H1 (cell line): Measurements from ENCODE around the gene POP7. TPM values are rescaled to one million over a fixed set of nuclear protein-coding genes. Genes with fewer than 3 reads are reported as not detected.

Experiments used
- CBX5 ChIP-seq: fragments of 300-800, 300-1000 bp; sonication (generic); IDR thresholded peaks from 2 replicates; pipeline ENCODE4 v1.7.1; 2016; ENCODE audit warnings: antibody characterized with exemption, low read length, low read depth
- GTF2F1 ChIP-seq: IDR thresholded peaks from 2 replicates; pipeline ENCODE4 v1.6.1; 2012; ENCODE audit warnings: low read depth, low read length, improper control_type of control experiment, borderline replicate concordance
- PHF8 ChIP-seq: fragments of 200-600 bp; sonication (generic); conservative IDR thresholded peaks from 2 replicates; pipeline ENCODE4 v1.7.1; 2012; ENCODE audit warnings: low read depth, mild to moderate bottlenecking, inconsistent platforms, low read length, moderate library complexity
- RFX5 ChIP-seq: IDR thresholded peaks from 2 replicates; pipeline ENCODE4 v1.6.1; 2011; ENCODE audit warnings: low read depth, low read length, improper control_type of control experiment, borderline replicate concordance
- RXRA ChIP-seq: IDR thresholded peaks from 2 replicates; pipeline ENCODE4 v1.6.1; 2011; ENCODE audit warnings: low read depth, mild to moderate bottlenecking, low read length, moderate library complexity; ENCODE audit not compliant: insufficient read depth
- SIRT6 ChIP-seq: IDR thresholded peaks from one replicate; pipeline ENCODE4 v1.7.1; 2012; ENCODE audit warnings: low read length, inconsistent platforms
- SP2 ChIP-seq: IDR thresholded peaks from 2 replicates; pipeline ENCODE4 v1.6.1; 2012; ENCODE audit warnings: mild to moderate bottlenecking, low read length, inconsistent platforms
- TAF1 ChIP-seq: IDR thresholded peaks from 2 replicates; pipeline ENCODE4 v1.6.1; 2011; ENCODE audit warnings: mild to moderate bottlenecking, low read depth, low read length
- TCF12 ChIP-seq: IDR thresholded peaks from 2 replicates; pipeline ENCODE4 v1.6.1; 2011; ENCODE audit warnings: low read depth, mild to moderate bottlenecking, low read length
- YY1 ChIP-seq: IDR thresholded peaks from 2 replicates; pipeline ENCODE4 v1.6.1; 2011; ENCODE audit warnings: low read depth, mild to moderate bottlenecking, low read length
- polyA plus RNA-seq, 7 experiments: library from polyadenylated mRNA; depleted of rRNA in 3 of 7; stranded (reverse) in 5 of 7; unstranded in 2 of 7; fragments of >200 nt in 5 of 7; fragments of 200-250 nt in 2 of 7; gene quantifications; 1 replicate in 5 of 7; 2 replicates in 1 of 7; 4 replicates in 1 of 7; pipeline versions ENCODE4 v1.2.1 to v1.2.3, GENCODE V29; 2011 to 2013; ENCODE audit warnings: missing spikeins in 2 of 7, mixed read lengths in 2 of 7
- total RNA-seq: library from RNA; stranded (reverse); fragmentation: NEBNext Ultra II Directional; extraction: Animal tissue kit (Norgen Biotek cat#: 25700); gene quantifications from 2 replicates; pipeline ENCODE4 v1.2.1, GENCODE V29; 2021
- TF ChIP-seq, protein P1 (sequence below): IDR thresholded peaks from 2 replicates; pipeline ENCODE4 v1.6.1; 2011; ENCODE audit warnings: low read length, improper control_type of control experiment
- TF ChIP-seq, protein P2 (sequence below): fragments of 300-600 bp; sonication (generic); IDR thresholded peaks from 2 replicates; pipeline ENCODE4 v1.7.1; 2012; ENCODE audit warnings: low read length, moderate library complexity, mild to moderate bottlenecking, inconsistent platforms; ENCODE audit not compliant: insufficient replicate concordance

POP7 gene
- total and polyA plus RNA-seq, 2 of the 8 experiments (the other 6 are each of a cell fraction or from before 2014, with no cell fraction given) = 92.5 to 135 TPM

DNA sequence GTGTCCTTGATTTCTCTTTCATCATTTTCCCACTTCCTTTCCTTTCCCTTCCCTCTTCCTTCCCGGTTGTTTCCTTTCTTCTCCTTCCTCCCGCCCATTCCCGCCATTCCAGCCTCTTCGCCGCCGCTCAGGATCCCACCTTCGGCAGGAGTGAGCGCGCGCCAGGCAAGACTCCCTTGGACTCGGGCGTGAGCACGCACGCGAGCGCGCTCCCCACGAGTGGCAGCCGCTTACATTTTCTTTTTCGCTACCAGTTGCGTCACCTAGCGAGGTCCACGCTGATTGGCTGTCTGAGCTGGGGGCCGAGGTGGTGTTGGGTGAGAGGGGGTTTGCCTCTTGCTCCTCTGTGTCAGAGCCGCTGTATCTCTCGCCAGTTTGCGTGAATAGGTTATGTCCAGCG lies 39.3 kb downstream of the POP7 start (continued):
- TF ChIP-seq PHF8 (no peak), TAF1 (peak; percentile 20; the same call in 1 of the 2 replicates), CBX5 (no peak), SIRT6 (no peak), GTF2F1 (no peak), RFX5 (peak; percentile 72), YY1 (no peak), SP2 (no peak), RXRA (no peak), TCF12 (no peak)
- TF ChIP-seq, protein P1, sequence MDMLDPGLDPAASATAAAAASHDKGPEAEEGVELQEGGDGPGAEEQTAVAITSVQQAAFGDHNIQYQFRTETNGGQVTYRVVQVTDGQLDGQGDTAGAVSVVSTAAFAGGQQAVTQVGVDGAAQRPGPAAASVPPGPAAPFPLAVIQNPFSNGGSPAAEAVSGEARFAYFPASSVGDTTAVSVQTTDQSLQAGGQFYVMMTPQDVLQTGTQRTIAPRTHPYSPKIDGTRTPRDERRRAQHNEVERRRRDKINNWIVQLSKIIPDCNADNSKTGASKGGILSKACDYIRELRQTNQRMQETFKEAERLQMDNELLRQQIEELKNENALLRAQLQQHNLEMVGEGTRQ = no peak
- TF ChIP-seq, protein P2, sequence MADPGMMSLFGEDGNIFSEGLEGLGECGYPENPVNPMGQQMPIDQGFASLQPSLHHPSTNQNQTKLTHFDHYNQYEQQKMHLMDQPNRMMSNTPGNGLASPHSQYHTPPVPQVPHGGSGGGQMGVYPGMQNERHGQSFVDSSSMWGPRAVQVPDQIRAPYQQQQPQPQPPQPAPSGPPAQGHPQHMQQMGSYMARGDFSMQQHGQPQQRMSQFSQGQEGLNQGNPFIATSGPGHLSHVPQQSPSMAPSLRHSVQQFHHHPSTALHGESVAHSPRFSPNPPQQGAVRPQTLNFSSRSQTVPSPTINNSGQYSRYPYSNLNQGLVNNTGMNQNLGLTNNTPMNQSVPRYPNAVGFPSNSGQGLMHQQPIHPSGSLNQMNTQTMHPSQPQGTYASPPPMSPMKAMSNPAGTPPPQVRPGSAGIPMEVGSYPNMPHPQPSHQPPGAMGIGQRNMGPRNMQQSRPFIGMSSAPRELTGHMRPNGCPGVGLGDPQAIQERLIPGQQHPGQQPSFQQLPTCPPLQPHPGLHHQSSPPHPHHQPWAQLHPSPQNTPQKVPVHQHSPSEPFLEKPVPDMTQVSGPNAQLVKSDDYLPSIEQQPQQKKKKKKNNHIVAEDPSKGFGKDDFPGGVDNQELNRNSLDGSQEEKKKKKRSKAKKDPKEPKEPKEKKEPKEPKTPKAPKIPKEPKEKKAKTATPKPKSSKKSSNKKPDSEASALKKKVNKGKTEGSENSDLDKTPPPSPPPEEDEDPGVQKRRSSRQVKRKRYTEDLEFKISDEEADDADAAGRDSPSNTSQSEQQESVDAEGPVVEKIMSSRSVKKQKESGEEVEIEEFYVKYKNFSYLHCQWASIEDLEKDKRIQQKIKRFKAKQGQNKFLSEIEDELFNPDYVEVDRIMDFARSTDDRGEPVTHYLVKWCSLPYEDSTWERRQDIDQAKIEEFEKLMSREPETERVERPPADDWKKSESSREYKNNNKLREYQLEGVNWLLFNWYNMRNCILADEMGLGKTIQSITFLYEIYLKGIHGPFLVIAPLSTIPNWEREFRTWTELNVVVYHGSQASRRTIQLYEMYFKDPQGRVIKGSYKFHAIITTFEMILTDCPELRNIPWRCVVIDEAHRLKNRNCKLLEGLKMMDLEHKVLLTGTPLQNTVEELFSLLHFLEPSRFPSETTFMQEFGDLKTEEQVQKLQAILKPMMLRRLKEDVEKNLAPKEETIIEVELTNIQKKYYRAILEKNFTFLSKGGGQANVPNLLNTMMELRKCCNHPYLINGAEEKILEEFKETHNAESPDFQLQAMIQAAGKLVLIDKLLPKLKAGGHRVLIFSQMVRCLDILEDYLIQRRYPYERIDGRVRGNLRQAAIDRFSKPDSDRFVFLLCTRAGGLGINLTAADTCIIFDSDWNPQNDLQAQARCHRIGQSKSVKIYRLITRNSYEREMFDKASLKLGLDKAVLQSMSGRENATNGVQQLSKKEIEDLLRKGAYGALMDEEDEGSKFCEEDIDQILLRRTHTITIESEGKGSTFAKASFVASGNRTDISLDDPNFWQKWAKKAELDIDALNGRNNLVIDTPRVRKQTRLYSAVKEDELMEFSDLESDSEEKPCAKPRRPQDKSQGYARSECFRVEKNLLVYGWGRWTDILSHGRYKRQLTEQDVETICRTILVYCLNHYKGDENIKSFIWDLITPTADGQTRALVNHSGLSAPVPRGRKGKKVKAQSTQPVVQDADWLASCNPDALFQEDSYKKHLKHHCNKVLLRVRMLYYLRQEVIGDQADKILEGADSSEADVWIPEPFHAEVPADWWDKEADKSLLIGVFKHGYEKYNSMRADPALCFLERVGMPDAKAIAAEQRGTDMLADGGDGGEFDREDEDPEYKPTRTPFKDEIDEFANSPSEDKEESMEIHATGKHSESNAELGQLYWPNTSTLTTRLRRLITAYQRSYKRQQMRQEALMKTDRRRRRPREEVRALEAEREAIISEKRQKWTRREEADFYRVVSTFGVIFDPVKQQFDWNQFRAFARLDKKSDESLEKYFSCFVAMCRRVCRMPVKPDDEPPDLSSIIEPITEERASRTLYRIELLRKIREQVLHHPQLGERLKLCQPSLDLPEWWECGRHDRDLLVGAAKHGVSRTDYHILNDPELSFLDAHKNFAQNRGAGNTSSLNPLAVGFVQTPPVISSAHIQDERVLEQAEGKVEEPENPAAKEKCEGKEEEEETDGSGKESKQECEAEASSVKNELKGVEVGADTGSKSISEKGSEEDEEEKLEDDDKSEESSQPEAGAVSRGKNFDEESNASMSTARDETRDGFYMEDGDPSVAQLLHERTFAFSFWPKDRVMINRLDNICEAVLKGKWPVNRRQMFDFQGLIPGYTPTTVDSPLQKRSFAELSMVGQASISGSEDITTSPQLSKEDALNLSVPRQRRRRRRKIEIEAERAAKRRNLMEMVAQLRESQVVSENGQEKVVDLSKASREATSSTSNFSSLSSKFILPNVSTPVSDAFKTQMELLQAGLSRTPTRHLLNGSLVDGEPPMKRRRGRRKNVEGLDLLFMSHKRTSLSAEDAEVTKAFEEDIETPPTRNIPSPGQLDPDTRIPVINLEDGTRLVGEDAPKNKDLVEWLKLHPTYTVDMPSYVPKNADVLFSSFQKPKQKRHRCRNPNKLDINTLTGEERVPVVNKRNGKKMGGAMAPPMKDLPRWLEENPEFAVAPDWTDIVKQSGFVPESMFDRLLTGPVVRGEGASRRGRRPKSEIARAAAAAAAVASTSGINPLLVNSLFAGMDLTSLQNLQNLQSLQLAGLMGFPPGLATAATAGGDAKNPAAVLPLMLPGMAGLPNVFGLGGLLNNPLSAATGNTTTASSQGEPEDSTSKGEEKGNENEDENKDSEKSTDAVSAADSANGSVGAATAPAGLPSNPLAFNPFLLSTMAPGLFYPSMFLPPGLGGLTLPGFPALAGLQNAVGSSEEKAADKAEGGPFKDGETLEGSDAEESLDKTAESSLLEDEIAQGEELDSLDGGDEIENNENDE = no peak
